Type B pancreatic cell (in vitro differentiated cells): ENCODE data around the gene SLC10A2. TPM values are rescaled to one million over a fixed set of nuclear protein-coding genes. Genes with fewer than 3 reads are reported as not detected.

Experiments used
- DNase-seq: peaks from one replicate; pipeline ENCODE4 v3.0.0; 2021; ENCODE audit warnings: mixed read lengths; ENCODE audit not compliant: unreplicated experiment; ENCODE audit errors: extremely low spot score
- H3K27ac Mint-ChIP-seq: 2 replicates; pipeline ENCODE4 v1.8.0; 2021; ENCODE audit warnings: mild to moderate bottlenecking, mixed read lengths
- H3K27me3 Mint-ChIP-seq: 2 replicates; pipeline ENCODE4 v1.8.0; 2021; ENCODE audit warnings: mixed read lengths
- H3K36me3 Mint-ChIP-seq: 2 replicates; pipeline ENCODE4 v1.8.0; 2021; ENCODE audit warnings: mixed read lengths
- H3K4me1 Mint-ChIP-seq: one replicate; pipeline ENCODE4 v1.8.0; 2021; ENCODE audit warnings: mixed read lengths; ENCODE audit not compliant: unreplicated experiment
- H3K4me3 Mint-ChIP-seq: 2 replicates; pipeline ENCODE4 v1.8.0; 2021; ENCODE audit warnings: mild to moderate bottlenecking, mixed read lengths
- H3K9me3 Mint-ChIP-seq: 2 replicates; pipeline ENCODE4 v1.8.0; 2021; ENCODE audit warnings: mixed read lengths
- CTCF ChIP-seq: fragments of 200-600 bp; sonication (generic); conservative IDR thresholded peaks from 2 replicates; pipeline ENCODE4 v1.5.0; 2021; ENCODE audit warnings: antibody characterized with exemption, mild to moderate bottlenecking
- total RNA-seq: library from RNA; stranded (reverse); gene quantifications from 2 replicates; pipeline ENCODE4 v1.2.1, GENCODE V29; 2021; ENCODE audit warnings: low replicate concordance

SLC10A2 gene
- total RNA-seq, 1 donor from 2014 or later = 1.7 TPM

DNA sequence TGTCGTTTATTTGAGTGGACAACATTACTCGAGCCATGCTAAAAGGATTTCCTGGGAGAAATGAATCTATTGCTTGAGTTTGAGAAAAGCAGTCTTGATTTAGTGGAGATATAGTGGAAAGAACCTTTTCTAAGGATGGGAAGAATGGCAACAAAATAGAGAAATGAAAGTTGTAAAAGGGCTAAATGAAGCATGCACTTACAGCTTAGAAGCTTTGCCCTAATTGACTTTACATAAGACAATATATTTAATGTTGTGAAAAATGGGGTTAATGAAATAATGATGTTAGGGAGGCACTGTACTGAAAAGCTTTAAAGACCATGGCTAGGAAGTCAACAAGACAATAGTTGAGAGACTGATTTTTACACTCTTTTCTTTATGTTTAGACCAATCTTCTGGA is 35.4 kb downstream of the SLC10A2 start:
- TF ChIP-seq CTCF = no peak
- Mint-ChIP-seq H3K4me3 (no peak overlapping the region), H3K27ac (no peak overlapping the region), H3K4me1 (peaks cover 5% of the 10 kb centered on the region), H3K9me3 (peaks cover 9% of the 10 kb centered on the region), H3K36me3 (no peaks in the 10 kb centered on the region), H3K27me3 (no peaks in the 10 kb centered on the region)
- DNase-seq = no peak

DNA sequence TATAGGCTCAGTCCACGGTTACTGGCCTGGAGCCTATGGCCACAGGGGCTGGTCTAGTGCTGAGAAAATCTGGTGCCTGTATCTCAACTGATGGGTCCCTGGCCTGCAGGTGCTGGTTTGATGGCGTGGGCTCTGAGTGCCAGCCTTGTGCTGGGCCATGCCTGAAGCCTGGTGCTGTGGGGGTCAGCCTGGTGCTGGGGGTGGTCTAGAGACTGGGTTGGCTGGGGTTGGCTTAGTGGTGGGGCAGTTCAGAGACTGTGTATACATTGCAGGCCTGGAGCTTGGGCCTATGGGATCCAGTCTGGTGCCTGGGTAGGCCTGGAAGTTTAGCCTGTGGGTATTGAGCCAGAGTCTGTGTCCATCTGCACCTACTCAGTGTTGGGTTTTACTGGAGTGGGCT is 36.4 kb downstream of the SLC10A2 start:
- Mint-ChIP-seq H3K4me1 (peaks cover 5% of the 10 kb centered on the region), H3K9me3 (peaks cover 9% of the 10 kb centered on the region), H3K27ac (no peak overlapping the region), H3K36me3 (no peaks in the 10 kb centered on the region), H3K27me3 (no peaks in the 10 kb centered on the region), H3K4me3 (no peak overlapping the region)
- TF ChIP-seq CTCF = no peak
- DNase-seq = no peak

DNA sequence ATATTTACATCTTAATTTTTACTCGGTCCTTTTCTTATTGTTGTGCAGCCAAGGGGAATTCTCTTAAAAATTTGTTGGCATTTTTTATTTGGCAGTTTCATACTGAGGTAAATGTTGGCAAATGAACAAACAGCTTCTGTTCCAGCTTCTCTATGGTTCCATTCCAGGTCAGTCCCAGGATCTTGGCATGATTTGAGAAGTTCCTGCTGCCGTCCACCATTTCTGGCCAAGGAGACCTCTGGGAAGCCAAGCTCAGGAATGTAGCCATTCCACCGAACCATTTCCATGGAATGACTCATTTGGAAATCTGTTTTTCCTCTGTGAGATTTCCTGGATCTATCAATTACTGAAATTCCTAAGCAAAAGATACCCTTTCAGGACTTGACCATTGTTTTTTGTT is 43.9 kb downstream of the SLC10A2 start:
- no peaks in the 10 kb centered on the region for H3K4me1 Mint-ChIP-seq
- H3K9me3 Mint-ChIP-seq = peaks cover 9% of the 10 kb centered on the region
- H3K27ac Mint-ChIP-seq = no peak overlapping the region
- H3K4me3 Mint-ChIP-seq = no peak overlapping the region
- H3K27me3 Mint-ChIP-seq = no peaks in the 10 kb centered on the region
- no peaks in the 10 kb centered on the region for H3K36me3 Mint-ChIP-seq
- TF ChIP-seq CTCF = no peak
- no peak for DNase-seq

GRCh38 chr13:103018556-103018955 is 47.7 kb downstream of the SLC10A2 start:
- Mint-ChIP-seq H3K27me3 (no peaks in the 10 kb centered on the region), H3K9me3 (peaks cover 5% of the 10 kb centered on the region), H3K27ac (no peak overlapping the region), H3K36me3 (no peaks in the 10 kb centered on the region), H3K4me3 (no peak overlapping the region), H3K4me1 (peaks cover 5% of the 10 kb centered on the region)
- TF ChIP-seq CTCF = no peak
- no peak for DNase-seq

DNA sequence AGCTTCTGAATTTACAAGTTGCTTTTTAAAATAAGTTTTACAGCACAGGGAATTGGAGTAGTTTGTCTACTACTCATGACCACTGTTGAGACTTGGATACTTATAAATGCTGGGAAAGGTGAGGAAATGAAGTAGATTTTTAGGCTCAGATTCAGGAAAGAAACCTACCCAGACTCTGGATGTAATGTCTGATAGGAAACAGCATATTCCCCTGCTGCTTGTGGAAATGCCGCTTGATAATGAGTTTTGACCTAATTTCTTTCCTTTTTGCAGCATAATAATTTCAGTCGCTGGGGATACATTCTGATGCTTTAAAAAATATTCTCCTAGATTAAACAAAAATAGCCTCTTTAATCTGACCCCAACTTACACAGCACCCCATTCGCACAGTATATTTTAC is 53.6 kb downstream of the SLC10A2 start:
- Mint-ChIP-seq H3K27me3 (no peaks in the 10 kb centered on the region), H3K27ac (no peak overlapping the region), H3K4me1 (peaks cover 10% of the 10 kb centered on the region), H3K9me3 (peaks cover 5% of the 10 kb centered on the region), H3K4me3 (no peak overlapping the region), H3K36me3 (no peaks in the 10 kb centered on the region)
- DNase-seq = no peak
- TF ChIP-seq CTCF = no peak
